Activated CD8-positive, alpha-beta T cell treated with anti-CD3 and anti-CD28 coated beads for 36 hours (primary cell): ENCODE data around the gene SORCS2. TPM values are rescaled to one million over a fixed set of nuclear protein-coding genes. Genes with fewer than 3 reads are reported as not detected.

Experiments
- ATAC-seq: fragments of 200-7000 bp; cut with Tn5 transposase; one replicate; pipeline ENCODE4 v1.10.0; 2021; ENCODE audit warnings: mild to moderate bottlenecking, moderate library complexity
- CTCF ChIA-PET: fragments of 350-600 bp; sonication (Branson Sonifier 250); formaldehyde crosslinking; loops from one replicate; lab custom pipeline; 2021; ENCODE audit warnings: antibody characterized with exemption; lab: Charles Lee
- POLR2A ChIA-PET: fragments of 350-600 bp; sonication (Branson Sonifier 250); formaldehyde crosslinking; loops from one replicate; lab custom pipeline; 2021; ENCODE audit warnings: antibody characterized with exemption; lab: Charles Lee
- DNase-seq: peaks from one replicate; pipeline ENCODE4 v3.0.0-alpha.2; 2020
- H3K27ac Mint-ChIP-seq: one replicate; pipeline ENCODE4 v1.8.0; 2021; ENCODE audit warnings: mild to moderate bottlenecking, mixed read lengths
- H3K27me3 Mint-ChIP-seq: one replicate; pipeline ENCODE4 v1.8.0; 2021; ENCODE audit warnings: mixed read lengths
- H3K36me3 Mint-ChIP-seq: one replicate; pipeline ENCODE4 v1.8.0; 2021; ENCODE audit warnings: low read depth, mixed read lengths
- H3K4me1 Mint-ChIP-seq: one replicate; pipeline ENCODE4 v1.8.0; 2021; ENCODE audit warnings: low read depth, mixed read lengths
- H3K4me3 Mint-ChIP-seq: one replicate; pipeline ENCODE4 v1.8.0; 2021; ENCODE audit warnings: mild to moderate bottlenecking, moderate library complexity, mixed read lengths
- H3K9me3 Mint-ChIP-seq: one replicate; pipeline ENCODE4 v1.8.0; 2021; ENCODE audit warnings: mixed read lengths
- intact Hi-C: fragments of 100-400 bp; cut with micrococcal nuclease; formaldehyde crosslinking; loops from one replicate; pipeline ENCODE4 v1.10.0; 2022
- total RNA-seq, 2 experiments: library from RNA; stranded (reverse); gene quantifications; one replicate each; pipeline ENCODE4 v1.2.3, GENCODE V29; 2021
- TF ChIP-seq, protein P1 (sequence below): fragments of 200-600 bp; IDR thresholded peaks from one replicate; pipeline ENCODE4 v1.8.0; 2022; ENCODE audit warnings: antibody characterized with exemption, mild to moderate bottlenecking

Gene SORCS2
- total RNA-seq, 2 experiments from 2014 or later = 0.05 TPM; not detected in 1

DNA sequence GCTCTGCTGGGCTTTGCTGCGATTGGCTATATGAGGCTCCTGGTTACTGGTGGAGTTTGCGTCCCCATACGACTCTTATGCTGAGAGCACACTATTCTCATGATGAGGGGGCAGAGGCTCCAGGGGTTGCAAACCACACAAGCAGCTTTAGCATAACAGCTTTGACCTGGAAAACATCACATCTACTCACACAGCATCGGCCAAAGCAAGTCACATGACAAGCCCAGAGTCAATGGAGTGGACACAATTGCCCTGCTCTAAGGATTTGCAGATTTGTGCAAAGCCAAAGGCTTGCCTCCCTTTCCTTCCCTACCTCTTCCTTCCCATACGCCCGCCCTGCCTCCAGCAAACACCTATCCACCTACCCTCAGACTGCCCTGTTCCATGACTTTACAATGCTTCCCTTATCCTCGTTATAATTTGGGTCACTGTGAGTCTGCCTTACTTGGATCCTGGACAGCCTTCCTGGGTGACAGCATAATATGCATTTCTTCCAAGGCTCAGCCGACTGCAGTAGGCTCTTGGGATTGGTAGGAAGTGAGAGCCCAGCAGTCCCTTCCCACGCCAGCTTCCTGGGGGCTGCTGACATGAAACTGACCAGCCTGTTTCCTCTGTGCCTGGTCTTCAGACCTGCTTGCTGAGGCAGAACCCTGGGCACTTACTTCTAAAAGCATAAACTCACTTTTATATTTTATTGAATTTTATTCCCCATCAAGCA lies 450.6 kb downstream of the SORCS2 start:
- TF ChIP-seq, protein P1, sequence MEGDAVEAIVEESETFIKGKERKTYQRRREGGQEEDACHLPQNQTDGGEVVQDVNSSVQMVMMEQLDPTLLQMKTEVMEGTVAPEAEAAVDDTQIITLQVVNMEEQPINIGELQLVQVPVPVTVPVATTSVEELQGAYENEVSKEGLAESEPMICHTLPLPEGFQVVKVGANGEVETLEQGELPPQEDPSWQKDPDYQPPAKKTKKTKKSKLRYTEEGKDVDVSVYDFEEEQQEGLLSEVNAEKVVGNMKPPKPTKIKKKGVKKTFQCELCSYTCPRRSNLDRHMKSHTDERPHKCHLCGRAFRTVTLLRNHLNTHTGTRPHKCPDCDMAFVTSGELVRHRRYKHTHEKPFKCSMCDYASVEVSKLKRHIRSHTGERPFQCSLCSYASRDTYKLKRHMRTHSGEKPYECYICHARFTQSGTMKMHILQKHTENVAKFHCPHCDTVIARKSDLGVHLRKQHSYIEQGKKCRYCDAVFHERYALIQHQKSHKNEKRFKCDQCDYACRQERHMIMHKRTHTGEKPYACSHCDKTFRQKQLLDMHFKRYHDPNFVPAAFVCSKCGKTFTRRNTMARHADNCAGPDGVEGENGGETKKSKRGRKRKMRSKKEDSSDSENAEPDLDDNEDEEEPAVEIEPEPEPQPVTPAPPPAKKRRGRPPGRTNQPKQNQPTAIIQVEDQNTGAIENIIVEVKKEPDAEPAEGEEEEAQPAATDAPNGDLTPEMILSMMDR = no peak
- peaks cover 4% of the 10 kb centered on the region for H3K27me3 Mint-ChIP-seq
- ATAC-seq (no peak), DNase-seq (no peak)
- peaks cover 10% of the 10 kb centered on the region for H3K4me1 Mint-ChIP-seq
- CTCF ChIA-PET = no interaction called here
- H3K36me3 Mint-ChIP-seq = no peaks in the 10 kb centered on the region
- H3K27ac Mint-ChIP-seq = no peak overlapping the region
- no peak overlapping the region for H3K4me3 Mint-ChIP-seq
- H3K9me3 Mint-ChIP-seq = no peaks in the 10 kb centered on the region
- POLR2A ChIA-PET = no interaction called here
- intact Hi-C loops = no loop called here

GRCh38 chr4:7645158-7645557 lies 452.8 kb downstream of the SORCS2 start:
- intact Hi-C loops = no loop called here
- Mint-ChIP-seq H3K27ac (no peak overlapping the region), H3K36me3 (no peaks in the 10 kb centered on the region), H3K9me3 (no peaks in the 10 kb centered on the region), H3K4me1 (peaks cover 28% of the 10 kb centered on the region), H3K27me3 (peaks cover 4% of the 10 kb centered on the region), H3K4me3 (no peak overlapping the region)
- DNase-seq (no peak), ATAC-seq (no peak)
- TF ChIP-seq, protein P1 = no peak
- ChIA-PET POLR2A (interaction anchor here (0.6 to 0.8 kb wide), 2 partner anchors 9 to 10 kb away, joined by 3 to 4 read pairs; no protein-coding TSS in a partner anchor), CTCF (no interaction called here)

DNA sequence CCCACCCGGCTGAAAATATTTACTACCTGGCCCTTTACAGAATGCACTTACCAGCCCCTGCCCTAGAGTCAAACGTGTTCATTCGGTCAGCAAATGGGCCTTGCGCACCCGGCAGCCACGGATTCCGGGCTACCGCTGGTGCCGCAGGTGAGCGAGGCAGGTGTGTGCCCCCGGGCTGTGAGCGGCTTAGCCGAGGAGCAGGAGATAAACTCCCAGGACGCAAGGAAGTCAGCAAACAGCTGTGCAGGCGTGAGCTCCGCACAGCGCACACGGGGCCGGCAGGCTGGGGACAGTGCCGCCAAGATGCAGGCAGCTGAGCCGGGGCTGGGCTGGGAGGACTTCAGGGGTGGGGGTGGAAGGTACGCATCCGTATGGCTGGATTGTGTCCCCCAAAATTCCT lies 453.6 kb downstream of the SORCS2 start:
- POLR2A ChIA-PET = no interaction called here

DNA sequence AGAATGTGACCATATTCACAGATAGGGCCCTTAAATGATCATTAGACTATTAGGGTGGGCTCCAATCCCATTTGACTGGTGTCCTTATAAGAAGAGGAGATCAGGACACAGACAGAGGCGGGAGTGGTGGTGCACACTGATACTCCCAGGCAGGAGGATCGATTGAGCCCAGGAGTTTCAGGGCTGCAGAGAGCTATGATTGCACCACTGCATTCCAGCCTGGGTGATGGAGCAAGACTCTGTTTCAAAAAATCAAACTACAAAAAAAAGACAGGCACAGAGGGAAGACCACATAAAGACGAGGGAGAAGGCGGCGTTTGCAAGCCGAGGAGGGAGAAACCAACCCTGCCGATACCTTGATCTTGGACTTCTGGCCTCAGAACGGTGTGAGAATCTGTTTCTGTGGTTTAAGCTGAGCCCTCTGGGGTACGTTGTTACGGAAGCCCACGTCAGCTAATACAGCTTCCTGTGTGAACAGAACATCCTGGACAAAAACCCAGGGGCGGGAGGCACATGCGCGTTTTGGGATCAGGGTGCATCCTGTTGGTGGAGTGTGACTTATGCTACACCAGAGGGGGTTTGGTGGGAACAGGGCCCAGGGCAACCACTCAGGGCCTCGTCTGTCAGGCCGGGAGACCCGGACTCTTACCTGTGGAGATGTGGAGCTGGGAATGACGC lies 454.2 kb downstream of the SORCS2 start:
- peak; percentile 20 for DNase-seq
- no peak for ATAC-seq
- H3K4me1 Mint-ChIP-seq = peaks cover 36% of the 10 kb centered on the region
- H3K9me3 Mint-ChIP-seq = no peaks in the 10 kb centered on the region
- H3K36me3 Mint-ChIP-seq = no peaks in the 10 kb centered on the region
- ChIA-PET POLR2A (interaction anchor here (0.7 kb wide), 1 partner anchor 175 kb away, joined by 3 read pairs; no protein-coding TSS in a partner anchor), CTCF (no interaction called here)
- TF ChIP-seq, protein P1 = no peak
- intact Hi-C loops = no loop called here
- no peak overlapping the region for H3K27ac Mint-ChIP-seq
- H3K27me3 Mint-ChIP-seq = peaks cover 4% of the 10 kb centered on the region
- H3K4me3 Mint-ChIP-seq = no peak overlapping the region

More for the DNA sequence above, 453.6 kb downstream of the SORCS2 start:
- Mint-ChIP-seq H3K4me1 (peaks cover 35% of the 10 kb centered on the region), H3K27ac (no peak overlapping the region), H3K4me3 (no peak overlapping the region), H3K27me3 (peaks cover 5% of the 10 kb centered on the region), H3K36me3 (no peaks in the 10 kb centered on the region), H3K9me3 (no peaks in the 10 kb centered on the region)
- ATAC-seq = no peak
- CTCF ChIA-PET = no interaction called here
- intact Hi-C loops = no loop called here
- DNase-seq = no peak
- TF ChIP-seq, protein P1 = no peak

GRCh38 chr4:7647186-7647585 lies 454.8 kb downstream of the SORCS2 start:
- Mint-ChIP-seq H3K27me3 (peaks cover 4% of the 10 kb centered on the region), H3K4me3 (no peak overlapping the region), H3K27ac (no peak overlapping the region), H3K9me3 (no peaks in the 10 kb centered on the region), H3K4me1 (peaks cover 36% of the 10 kb centered on the region), H3K36me3 (no peaks in the 10 kb centered on the region)
- TF ChIP-seq, protein P1 = no peak
- intact Hi-C loops = no loop called here
- POLR2A ChIA-PET = interaction anchor here (0.7 kb wide), 1 partner anchor 174 kb away, joined by 3 read pairs; no protein-coding TSS in a partner anchor
- DNase-seq (no peak), ATAC-seq (no peak)
- CTCF ChIA-PET = no interaction called here
